ENCODE measurements around the gene HBEGF. TPM values are rescaled to one million over a fixed set of nuclear protein-coding genes. Genes with fewer than 3 reads are reported as not detected.

The HBEGF gene
- total and polyA plus RNA-seq, 2 donors (not counting 1 experiment from before 2014, with no cell fraction given) = 0.89 to 2.4 TPM

- Histone ChIP-seq H3K9me3 (ENCODE audit: control extremely low read depth in 1 of 3, control insufficient read depth in 2 of 3, insufficient read depth in 1 of 3, low read length in 2 of 3) (no peaks in the 10 kb centered on the region), H3K4me1 (ENCODE audit: control insufficient read depth in 2 of 2, insufficient read depth in 2 of 2, low read length in 2 of 2) (no peaks in the 10 kb centered on the region), H3K27ac (ENCODE audit: low read length in 2 of 2) (no peak overlapping the region), H3K27me3 (replicated peaks in 1 of 4; ENCODE audit: control extremely low read depth in 1 of 4, control insufficient read depth in 3 of 4, insufficient read depth in 4 of 4, low read length in 3 of 4) (no peaks in the 10 kb centered on the region), H2AFZ (ENCODE audit: insufficient read depth, low read depth, low read length, poor library complexity, severe bottlenecking) (no peak overlapping the region), H3K9ac (ENCODE audit: low read length) (no peak overlapping the region), H3K79me2 (ENCODE audit: control insufficient read depth, insufficient read depth, low read length) (no peaks in the 10 kb centered on the region), H3K4me3 (ENCODE audit: control extremely low read depth in 1 of 5, extremely low read depth in 1 of 5, insufficient read depth in 1 of 5, low read depth in 2 of 5, low read length in 4 of 5) (no peak overlapping the region), H3K4me2 (replicated peaks; ENCODE audit: low read depth, low read length, poor library complexity, severe bottlenecking) (no peak overlapping the region), H3K36me3 (replicated peaks in 1 of 2; ENCODE audit: control extremely low read depth in 1 of 2, control insufficient read depth in 1 of 2, extremely low read depth in 1 of 2, insufficient read depth in 2 of 2, low read length in 1 of 2) (no peaks in the 10 kb centered on the region), H4K20me1 (ENCODE audit: control insufficient read depth, insufficient read depth, low read length, poor library complexity, severe bottlenecking) (no peaks in the 10 kb centered on the region)
- Mint-ChIP-seq H3K4me3 (no peak overlapping the region), H3K9me3 (ENCODE audit: insufficient read depth) (no peaks in the 10 kb centered on the region), H3K27ac (no peak overlapping the region), H3K27me3 (no peaks in the 10 kb centered on the region), H3K4me1 (no peaks in the 10 kb centered on the region)
- ATAC-seq (ENCODE audit: low read depth) (no peak), DNase-seq (no peak)
- TF ChIP-seq EZH2 (IDR thresholded peaks at IDR 0.05; ENCODE audit: borderline replicate concordance, insufficient read depth, low read depth, low read length, poor library complexity, severe bottlenecking) (no peak), CTCF (IDR thresholded peaks at IDR 0.05) (no peak)
- CTCF ChIA-PET = no interaction called here
- POLR2A ChIA-PET = no interaction called here
- intact Hi-C loops (cut with micrococcal nuclease) = no loop called here
- WGBS (ENCODE audit: insufficient coverage) = 100% methylated on average over 1 of the region's 1 CpG
Observed at GRCh38 chr5:140391312-140391711, 44.9 kb upstream of the HBEGF start.

- H3K9me3 Mint-ChIP-seq (ENCODE audit: insufficient read depth) = no peaks in the 10 kb centered on the region
- no peaks in the 10 kb centered on the region for H3K4me1 Mint-ChIP-seq
- no peaks in the 10 kb centered on the region for H3K79me2 ChIP-seq (ENCODE audit: control insufficient read depth, insufficient read depth, low read length)
- CTCF ChIA-PET = interaction anchor here (1.0 to 5.6 kb wide), 2 partner anchors 15 to 36 kb away, joined by 3 to 25 read pairs; no protein-coding TSS in a partner anchor
- H3K4me2 ChIP-seq (replicated peaks; ENCODE audit: low read depth, low read length, poor library complexity, severe bottlenecking) = no peak overlapping the region
- intact Hi-C loops (cut with micrococcal nuclease) = no loop called here
- no peaks in the 10 kb centered on the region for H3K9me3 ChIP-seq (ENCODE audit: control extremely low read depth in 1 of 3, control insufficient read depth in 2 of 3, insufficient read depth in 1 of 3, low read length in 2 of 3)
- no peak overlapping the region for H2AFZ ChIP-seq (ENCODE audit: insufficient read depth, low read depth, low read length, poor library complexity, severe bottlenecking)
- TF ChIP-seq CTCF (IDR thresholded peaks at IDR 0.05) = no peak
- no peak for TF ChIP-seq EZH2 (IDR thresholded peaks at IDR 0.05; ENCODE audit: borderline replicate concordance, insufficient read depth, low read depth, low read length, poor library complexity, severe bottlenecking)
- H3K4me3 ChIP-seq (ENCODE audit: control extremely low read depth in 1 of 5, extremely low read depth in 1 of 5, insufficient read depth in 1 of 5, low read depth in 2 of 5, low read length in 4 of 5) = no peak overlapping the region
- no peak overlapping the region for H3K27ac Mint-ChIP-seq
- ATAC-seq (ENCODE audit: low read depth) (no peak), DNase-seq (no peak)
- H3K4me3 Mint-ChIP-seq = no peak overlapping the region
- no CpG with 5 or more reads among the region's 2 CpGs for WGBS (ENCODE audit: insufficient coverage)
- no peak overlapping the region for H3K27ac ChIP-seq (ENCODE audit: low read length in 2 of 2)
- no peaks in the 10 kb centered on the region for H3K36me3 ChIP-seq (replicated peaks in 1 of 2; ENCODE audit: control extremely low read depth in 1 of 2, control insufficient read depth in 1 of 2, extremely low read depth in 1 of 2, insufficient read depth in 2 of 2, low read length in 1 of 2)
- no peaks in the 10 kb centered on the region for H3K4me1 ChIP-seq (ENCODE audit: control insufficient read depth in 2 of 2, insufficient read depth in 2 of 2, low read length in 2 of 2)
- H4K20me1 ChIP-seq (ENCODE audit: control insufficient read depth, insufficient read depth, low read length, poor library complexity, severe bottlenecking) = no peaks in the 10 kb centered on the region
- H3K27me3 ChIP-seq (replicated peaks in 1 of 4; ENCODE audit: control extremely low read depth in 1 of 4, control insufficient read depth in 3 of 4, insufficient read depth in 4 of 4, low read length in 3 of 4) = no peaks in the 10 kb centered on the region
- POLR2A ChIA-PET = interaction anchor here (0.9 kb wide), 1 partner anchor 13 kb away, joined by 3 read pairs; the partner anchor contains the start of gene ANKHD1
- no peak overlapping the region for H3K9ac ChIP-seq (ENCODE audit: low read length)
- no peaks in the 10 kb centered on the region for H3K27me3 Mint-ChIP-seq
Observed at GRCh38 chr5:140388052-140388451, 41.6 kb upstream of the HBEGF start.

Data from B cell (primary cell).